Measurements from ENCODE around the gene SLC38A3.

Gene SLC38A3

GRCh38 chr3:50215529-50215928, 10.5 kb downstream of the SLC38A3 start:
- TF ChIP-seq CTCF (IDR thresholded peaks at IDR 0.05): no peak
- Histone ChIP-seq H3K27ac (no peak overlapping the region), H3K4me2 (ENCODE audit: low read length) (no peak overlapping the region), H3K36me3 (ENCODE audit: control insufficient read depth, insufficient read depth, low read length) (no peaks in the 10 kb centered on the region), H3K79me2 (no peaks in the 10 kb centered on the region), H2AFZ (no peak overlapping the region), H3K9ac (no peak overlapping the region), H3K4me3 (ENCODE audit: low read depth, low read length) (no peak overlapping the region), H3K9me3 (ENCODE audit: control insufficient read depth, low read length) (no peaks in the 10 kb centered on the region), H3K27me3 (ENCODE audit: control insufficient read depth, insufficient read depth, low read length) (no peaks in the 10 kb centered on the region), H3K4me1 (no peaks in the 10 kb centered on the region)

DNA sequence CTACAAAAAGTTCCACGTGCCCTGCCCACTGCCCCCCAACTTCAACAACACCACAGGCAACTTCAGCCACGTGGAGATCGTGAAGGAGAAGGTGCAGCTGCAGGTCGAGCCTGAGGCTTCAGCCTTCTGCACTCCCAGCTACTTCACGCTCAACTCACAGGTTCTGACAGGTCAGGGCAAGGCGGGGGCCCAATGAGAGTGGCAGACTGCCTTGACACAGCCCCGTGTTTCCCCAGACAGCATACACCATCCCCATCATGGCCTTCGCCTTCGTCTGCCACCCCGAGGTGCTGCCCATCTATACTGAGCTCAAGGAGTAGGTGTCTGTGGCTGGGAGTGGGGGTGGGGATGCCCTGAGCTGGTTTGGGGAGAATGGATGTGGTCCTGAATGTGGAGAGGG, 12.6 kb downstream of the SLC38A3 start:
- Histone ChIP-seq H3K4me1 (no peaks in the 10 kb centered on the region), H3K4me3 (ENCODE audit: low read depth, low read length) (no peak overlapping the region), H3K27ac (no peak overlapping the region), H3K9ac (no peak overlapping the region), H3K79me2 (no peaks in the 10 kb centered on the region), H3K36me3 (ENCODE audit: control insufficient read depth, insufficient read depth, low read length) (no peaks in the 10 kb centered on the region), H3K9me3 (ENCODE audit: control insufficient read depth, low read length) (no peaks in the 10 kb centered on the region), H3K27me3 (ENCODE audit: control insufficient read depth, insufficient read depth, low read length) (no peaks in the 10 kb centered on the region), H3K4me2 (ENCODE audit: low read length) (no peak overlapping the region), H2AFZ (no peak overlapping the region)
- TF ChIP-seq CTCF (IDR thresholded peaks at IDR 0.05): no peak

- no peaks in the 10 kb centered on the region for H3K4me1 ChIP-seq
- H3K9me3 ChIP-seq (ENCODE audit: control insufficient read depth, low read length): no peaks in the 10 kb centered on the region
- H2AFZ ChIP-seq: no peak overlapping the region
- H3K36me3 ChIP-seq (ENCODE audit: control insufficient read depth, insufficient read depth, low read length): no peaks in the 10 kb centered on the region
- TF ChIP-seq CTCF (IDR thresholded peaks at IDR 0.05): no peak
- H3K4me2 ChIP-seq (ENCODE audit: low read length): no peak overlapping the region
- H3K9ac ChIP-seq: no peak overlapping the region
- no peak overlapping the region for H3K27ac ChIP-seq
- no peak overlapping the region for H3K4me3 ChIP-seq (ENCODE audit: low read depth, low read length)
- no peaks in the 10 kb centered on the region for H3K79me2 ChIP-seq
- no peaks in the 10 kb centered on the region for H3K27me3 ChIP-seq (ENCODE audit: control insufficient read depth, insufficient read depth, low read length)
Observed at GRCh38 chr3:50218448-50218847, 13.4 kb downstream of the SLC38A3 start.

DNA sequence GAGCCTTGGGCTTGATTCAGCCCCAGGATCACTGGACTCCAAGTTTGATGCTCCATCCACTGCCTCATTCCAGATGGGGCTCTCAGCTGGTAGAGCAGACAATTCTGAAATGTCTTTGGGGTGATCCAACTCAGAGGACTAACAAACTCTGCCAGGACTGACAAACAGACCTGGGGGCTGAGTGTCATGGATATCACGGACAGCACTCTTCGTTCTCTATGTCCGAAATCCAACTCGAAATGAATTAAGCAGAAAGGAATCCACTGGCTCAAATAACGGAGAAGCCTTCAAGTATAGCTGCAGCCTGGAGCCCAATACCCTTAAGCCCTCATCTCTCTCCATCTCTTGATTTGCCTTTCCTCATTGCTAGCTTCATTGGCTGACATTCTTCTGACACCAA, 14.2 kb downstream of the SLC38A3 start:
- no peaks in the 10 kb centered on the region for H3K9me3 ChIP-seq (ENCODE audit: control insufficient read depth, low read length)
- H3K79me2 ChIP-seq: no peaks in the 10 kb centered on the region
- H3K36me3 ChIP-seq (ENCODE audit: control insufficient read depth, insufficient read depth, low read length): no peaks in the 10 kb centered on the region
- H2AFZ ChIP-seq: no peak overlapping the region
- no peak for TF ChIP-seq CTCF (IDR thresholded peaks at IDR 0.05)
- no peaks in the 10 kb centered on the region for H3K27me3 ChIP-seq (ENCODE audit: control insufficient read depth, insufficient read depth, low read length)
- no peaks in the 10 kb centered on the region for H3K4me1 ChIP-seq
- H3K4me3 ChIP-seq (ENCODE audit: low read depth, low read length): no peak overlapping the region
- no peak overlapping the region for H3K27ac ChIP-seq
- no peak overlapping the region for H3K4me2 ChIP-seq (ENCODE audit: low read length)
- no peak overlapping the region for H3K9ac ChIP-seq

DNA sequence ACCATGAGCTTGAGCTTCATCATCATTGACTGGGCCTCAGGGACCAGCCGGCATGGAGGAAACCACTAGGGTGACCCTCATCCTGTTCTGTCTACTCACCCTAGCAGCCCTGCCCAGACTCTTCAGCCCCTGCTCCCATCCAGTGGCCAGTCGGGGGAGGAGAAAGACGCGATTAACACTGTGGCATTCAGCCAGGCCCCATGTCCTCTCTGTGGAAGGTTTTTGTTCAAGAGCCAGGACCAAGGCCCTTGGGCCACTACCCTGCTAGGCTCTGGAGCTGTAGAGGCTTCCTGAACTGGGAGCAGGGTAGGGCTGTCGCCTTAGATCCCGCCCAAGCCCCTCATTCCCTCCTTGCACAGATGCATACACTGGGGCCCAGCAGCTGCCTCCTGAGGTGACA, 15.0 kb downstream of the SLC38A3 start:
- H3K4me1 ChIP-seq: no peaks in the 10 kb centered on the region
- no peak overlapping the region for H3K9ac ChIP-seq
- no peak overlapping the region for H3K4me3 ChIP-seq (ENCODE audit: low read depth, low read length)
- no peaks in the 10 kb centered on the region for H3K9me3 ChIP-seq (ENCODE audit: control insufficient read depth, low read length)
- no peak overlapping the region for H3K4me2 ChIP-seq (ENCODE audit: low read length)
- no peak overlapping the region for H3K27ac ChIP-seq
- no peak overlapping the region for H2AFZ ChIP-seq
- H3K36me3 ChIP-seq (ENCODE audit: control insufficient read depth, insufficient read depth, low read length): no peaks in the 10 kb centered on the region
- no peaks in the 10 kb centered on the region for H3K27me3 ChIP-seq (ENCODE audit: control insufficient read depth, insufficient read depth, low read length)
- no peaks in the 10 kb centered on the region for H3K79me2 ChIP-seq
- TF ChIP-seq CTCF (IDR thresholded peaks at IDR 0.05): no peak
